GM18502 (cell line): ENCODE results near the gene RCAN2.

Source experiments
- ATAC-seq: cut with Tn5 transposase; IDR thresholded peaks from one replicate; pipeline ENCODE4 v1.9.1; 2021; ENCODE audit warnings: mild to moderate bottlenecking; ENCODE audit not compliant: unreplicated experiment, poor library complexity

Gene RCAN2

GRCh38 chr6:46234700-46235099, 256.5 kb downstream of the RCAN2 start:
- ATAC-seq: no peak

- no peak for ATAC-seq
Measured at GRCh38 chr6:46234156-46234556, 257.1 kb downstream of the RCAN2 start.

DNA sequence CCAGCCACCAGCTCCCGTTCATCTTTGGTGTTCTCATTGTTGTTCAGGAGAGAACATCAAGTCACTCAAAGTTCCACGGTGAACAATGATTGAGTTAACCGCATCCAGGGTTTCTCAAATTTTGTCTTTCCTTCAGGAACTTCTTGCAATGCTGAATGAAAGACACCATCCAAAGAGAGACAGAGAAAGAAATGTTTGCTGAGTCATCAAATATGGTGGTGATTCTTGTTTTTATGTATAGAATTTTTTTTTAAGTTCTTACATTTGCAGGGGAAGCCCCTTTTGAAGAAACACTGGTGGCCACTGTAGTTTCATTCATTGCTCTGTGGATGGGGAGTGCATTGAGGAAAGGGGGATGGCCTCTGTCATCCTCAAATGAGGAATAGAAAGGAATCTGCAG, 258.1 kb downstream of the RCAN2 start:
- no peak for ATAC-seq

DNA sequence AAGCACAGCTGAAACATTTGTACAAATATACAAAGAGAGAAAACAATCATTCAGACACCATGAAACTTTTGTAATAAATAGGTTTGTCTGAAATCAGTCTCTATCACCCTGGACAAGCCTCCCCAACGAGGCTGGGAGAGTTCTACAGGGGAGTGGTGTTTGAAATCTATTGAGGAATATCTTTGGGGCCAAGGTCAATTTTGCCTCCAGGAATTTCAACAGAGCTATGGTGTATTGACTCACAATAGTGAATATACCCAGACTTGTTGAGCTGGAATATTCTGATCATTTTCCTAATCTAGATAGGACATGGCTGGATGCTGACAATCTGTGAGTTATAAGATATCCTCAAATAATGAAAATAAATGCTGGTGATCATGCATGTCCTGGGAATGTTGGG, 269.0 kb downstream of the RCAN2 start:
- no peak for ATAC-seq

DNA sequence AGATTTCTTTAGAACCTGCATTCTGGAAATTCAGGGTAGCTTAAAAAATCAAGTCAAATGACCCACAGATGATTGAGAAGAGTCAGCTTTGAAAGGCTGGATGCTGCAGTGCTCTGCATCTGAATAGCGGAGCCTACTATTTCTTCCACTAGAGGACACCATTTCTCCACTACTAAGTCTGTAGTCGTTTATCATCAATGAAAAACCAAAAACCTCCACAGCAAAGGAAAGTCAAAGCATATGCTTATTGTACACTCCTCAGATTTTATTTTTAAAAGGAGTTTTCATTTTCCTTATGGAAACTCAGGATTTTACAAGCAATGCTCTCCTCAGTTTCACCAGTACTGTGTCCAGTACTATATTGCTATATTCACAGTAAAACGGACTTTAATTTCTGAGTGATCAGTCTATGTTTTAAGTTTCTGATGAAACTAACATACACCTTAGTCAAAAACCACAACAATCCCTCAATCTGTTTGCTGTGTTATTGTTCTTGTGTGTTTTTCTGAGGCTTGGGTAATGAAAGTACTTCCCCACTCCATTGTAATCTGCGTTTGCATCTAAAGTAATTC, 269.9 kb downstream of the RCAN2 start:
- ATAC-seq: peak; percentile 57

- ATAC-seq: peak; percentile 58
Measured at GRCh38 chr6:46220352-46221221, 270.7 kb downstream of the RCAN2 start.

DNA sequence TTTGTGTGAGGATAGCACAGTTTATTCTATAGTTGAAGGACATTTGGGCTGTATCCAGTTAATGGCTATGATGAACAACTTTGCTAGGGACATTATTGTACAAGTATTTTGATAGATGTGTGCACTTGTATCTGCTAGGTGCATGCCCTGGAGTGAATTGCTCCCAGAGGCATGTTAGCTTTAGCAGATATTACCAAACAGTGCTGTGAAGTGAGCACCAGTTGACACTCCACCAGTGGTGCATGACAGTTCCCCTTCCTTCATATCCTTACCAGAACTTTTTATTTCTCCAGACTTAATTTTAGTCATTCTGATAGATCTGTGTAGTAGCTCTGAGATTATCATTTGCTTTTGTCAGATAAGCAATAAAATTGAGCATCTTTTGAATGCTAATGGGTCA, 271.6 kb downstream of the RCAN2 start:
- no peak for ATAC-seq

DNA sequence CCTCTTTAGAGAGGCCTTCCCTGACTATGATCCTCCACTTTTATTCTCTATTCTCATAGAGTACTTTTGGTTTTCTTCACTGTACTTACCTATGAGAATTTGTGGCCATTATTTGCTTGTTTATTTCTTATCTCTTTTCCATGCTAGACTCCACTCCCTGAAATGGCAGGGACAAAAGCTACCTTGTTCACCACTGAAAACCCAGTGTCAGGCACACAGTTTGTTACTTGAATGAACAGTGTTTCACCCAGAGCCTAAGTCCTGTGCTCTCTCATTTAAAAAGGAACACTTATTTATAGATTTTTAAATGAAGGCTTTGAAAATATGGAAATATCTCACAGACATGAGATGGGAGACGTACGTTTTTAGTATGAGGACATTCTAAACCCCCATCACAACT, 272.8 kb downstream of the RCAN2 start:
- no peak for ATAC-seq

DNA sequence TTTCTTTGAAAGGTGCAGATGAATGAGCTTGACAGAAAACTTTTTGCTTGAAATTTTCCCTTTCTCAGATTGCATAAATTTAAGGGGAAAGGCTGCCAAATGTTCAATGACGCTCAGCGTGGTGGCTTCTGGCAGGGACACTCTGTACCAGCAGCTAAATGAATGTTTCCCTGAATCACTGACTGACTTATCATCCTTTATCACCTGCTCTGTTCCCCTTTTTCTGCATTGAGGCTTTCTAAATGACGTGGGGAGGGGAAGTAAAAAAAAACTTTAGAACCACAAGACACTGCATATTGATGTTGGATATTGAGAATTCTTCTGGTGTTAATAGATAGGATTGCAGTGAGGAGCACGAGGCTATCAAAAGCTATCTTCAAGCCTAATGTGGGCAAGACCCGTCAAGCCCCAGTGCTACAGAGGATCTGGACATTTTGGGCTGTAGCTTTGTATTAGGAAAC, 273.5 kb downstream of the RCAN2 start:
- ATAC-seq: peak; percentile 71

GRCh38 chr6:46216879-46217278, 274.4 kb downstream of the RCAN2 start:
- no peak for ATAC-seq

GRCh38 chr6:46215777-46216176, 275.5 kb downstream of the RCAN2 start:
- no peak for ATAC-seq

- ATAC-seq: no peak
Measured at GRCh38 chr6:46215213-46215612, 276.0 kb downstream of the RCAN2 start.

DNA sequence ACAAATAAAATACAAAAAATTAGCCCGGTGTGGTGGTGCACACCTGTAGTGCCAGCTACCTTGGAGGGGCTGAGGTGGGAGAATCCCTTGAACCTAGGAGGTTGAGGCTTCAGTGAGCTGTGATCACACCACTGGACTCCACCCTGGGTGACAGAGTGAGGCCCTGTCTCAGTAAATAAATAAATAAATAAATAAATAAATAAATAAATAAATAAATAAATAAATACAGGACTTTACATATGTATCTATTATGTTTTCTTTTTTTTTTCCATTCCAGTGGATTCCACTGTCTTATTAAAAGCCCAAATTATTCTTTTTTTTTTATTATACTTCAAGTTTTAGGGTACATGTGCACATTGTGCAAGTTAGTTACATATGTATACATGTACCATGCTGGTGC, 279.3 kb downstream of the RCAN2 start:
- no peak for ATAC-seq

DNA sequence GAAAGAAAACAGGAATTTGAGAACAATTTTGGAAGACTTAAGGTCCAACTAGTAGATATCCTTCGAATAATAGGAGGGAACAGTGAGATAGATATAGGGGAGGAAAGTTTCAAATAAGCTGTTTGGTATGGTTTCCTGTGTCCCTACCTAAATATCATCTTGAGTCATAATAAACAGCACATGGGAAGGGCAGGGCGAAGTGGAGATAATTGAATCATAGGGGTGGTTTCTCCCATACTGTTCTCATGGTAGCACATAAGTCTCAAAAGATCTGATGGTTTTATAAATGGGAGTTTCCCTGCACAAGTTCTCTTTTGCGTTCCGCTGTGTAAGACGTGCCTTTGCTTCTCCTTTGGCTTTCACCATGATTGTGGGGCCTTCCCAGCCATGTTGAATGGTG, 281.0 kb downstream of the RCAN2 start:
- ATAC-seq: no peak

- no peak for ATAC-seq
Measured at GRCh38 chr6:46208303-46208702, 282.9 kb downstream of the RCAN2 start.

GRCh38 chr6:46207174-46207573, 284.1 kb downstream of the RCAN2 start:
- no peak for ATAC-seq

GRCh38 chr6:46204880-46205650, 286.2 kb downstream of the RCAN2 start:
- no peak for ATAC-seq

DNA sequence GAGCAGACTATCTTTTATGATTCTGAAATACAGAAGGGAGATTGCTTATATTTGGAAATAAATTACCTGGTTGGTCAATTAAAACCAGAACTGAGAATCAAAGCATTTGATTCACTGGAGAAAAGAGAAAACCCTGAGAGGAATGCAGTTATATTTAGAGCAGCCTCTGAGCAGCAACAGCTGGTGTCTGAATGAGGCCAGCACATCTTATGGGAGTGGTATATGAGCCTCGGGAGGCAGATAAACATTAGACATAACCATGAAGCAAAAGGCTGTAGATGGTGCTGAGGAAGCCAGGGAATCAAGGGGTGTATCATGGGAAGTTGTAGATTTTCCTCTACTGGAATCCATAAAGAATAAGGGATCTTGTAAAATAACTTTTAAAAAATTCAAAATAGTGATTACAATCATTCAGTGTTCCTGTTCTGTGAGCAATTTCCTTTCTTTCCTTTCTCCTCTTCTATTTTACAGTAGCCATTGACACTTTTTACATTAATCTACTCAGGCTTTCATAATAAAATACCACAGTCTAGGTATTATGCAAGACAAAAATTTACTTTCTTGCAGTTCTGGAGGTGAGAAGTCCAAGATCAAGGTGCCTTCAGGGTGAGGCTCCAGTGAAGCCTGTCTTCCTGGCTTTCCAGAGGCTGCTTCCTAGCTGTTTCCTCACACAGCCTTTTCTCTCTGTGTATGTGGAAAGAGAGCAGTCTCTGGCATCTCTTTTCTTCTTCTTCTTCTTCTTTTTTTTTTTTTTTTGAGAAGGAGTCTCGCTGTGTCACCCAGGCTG, 287.7 kb downstream of the RCAN2 start:
- no peak for ATAC-seq

DNA sequence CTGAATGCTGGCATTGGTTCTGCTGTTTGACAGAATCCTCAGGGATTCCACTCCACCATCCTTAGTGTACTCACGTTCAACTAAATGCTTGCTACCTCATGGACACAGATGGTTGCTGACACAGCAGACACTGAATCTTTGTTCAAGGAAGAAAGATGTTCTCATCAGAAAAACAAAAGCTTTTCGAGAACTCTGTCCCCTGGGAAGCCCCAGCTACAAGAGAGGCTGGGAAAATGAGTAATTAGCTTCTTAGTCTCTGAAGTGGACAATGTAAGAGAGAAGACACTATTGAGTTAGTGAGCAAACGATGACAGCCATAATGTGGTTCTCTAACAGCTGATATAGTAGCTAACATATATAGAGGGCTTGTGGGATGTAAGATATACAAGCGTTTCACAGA, 289.5 kb downstream of the RCAN2 start:
- no peak for ATAC-seq

GRCh38 chr6:46199387-46199786, 291.9 kb downstream of the RCAN2 start:
- ATAC-seq: no peak
